HUES64 (cell line): Measurements from ENCODE around the gene RAMACL.

Experiments
- H3K27ac ChIP-seq: 2 replicates; pipeline ENCODE4 v1.7.0; 2013; ENCODE audit warnings: low read depth, low read length, inconsistent platforms
- H3K27me3 ChIP-seq: 2 replicates; pipeline ENCODE4 v1.6.1; 2013; ENCODE audit warnings: mild to moderate bottlenecking, low read length; ENCODE audit not compliant: insufficient read depth
- H3K36me3 ChIP-seq: 2 replicates; pipeline ENCODE4 v1.6.1; 2013; ENCODE audit warnings: mild to moderate bottlenecking, low read length; ENCODE audit not compliant: insufficient read depth
- H3K4me1 ChIP-seq: 2 replicates; pipeline ENCODE4 v1.6.1; 2013; ENCODE audit warnings: mild to moderate bottlenecking, low read length, moderate library complexity; ENCODE audit not compliant: insufficient read depth
- H3K4me3 ChIP-seq: 2 replicates; pipeline ENCODE4 v1.5.1; 2013; ENCODE audit warnings: mild to moderate bottlenecking, low read length, moderate library complexity
- H3K9ac ChIP-seq: 2 replicates; pipeline ENCODE4 v1.6.1; 2013; ENCODE audit warnings: mild to moderate bottlenecking, low read depth, low read length
- H3K9me3 ChIP-seq: 2 replicates; pipeline ENCODE4 v1.6.1; 2013; ENCODE audit warnings: low read depth, low read length; ENCODE audit not compliant: insufficient read depth
- WGBS: fragments of 150-250, 120-280 bp; methylation state at CpG from one replicate; pipeline ENCODE4 v1.1.7; 2013; ENCODE audit warnings: missing lambda C conversion rate; 5-methylcytosine and 5-hydroxymethylcytosine counted together

Gene RAMACL

DNA sequence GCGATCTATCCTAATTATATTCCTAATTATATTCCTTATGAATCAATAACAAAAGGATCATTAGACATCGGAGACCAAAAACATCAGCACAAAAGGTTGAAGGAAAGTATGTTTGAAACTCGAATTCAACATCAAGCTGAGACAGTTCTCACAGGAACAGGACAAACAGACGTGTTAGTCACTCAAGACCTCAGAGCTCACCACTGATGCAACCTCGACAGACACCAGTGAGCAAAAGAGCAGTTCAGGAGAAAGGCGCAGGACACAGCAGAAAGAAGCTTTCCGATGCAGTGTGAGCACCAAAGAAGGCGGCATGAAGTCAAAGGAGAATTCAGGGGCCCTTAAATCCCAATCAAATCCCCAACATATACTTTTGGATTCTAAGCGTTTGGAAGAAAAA is 6.3 kb upstream of the RAMACL start:
- 93% methylated on average over 8 of the region's 9 CpGs for WGBS
- Histone ChIP-seq H3K27ac (no peak overlapping the region), H3K9ac (no peak overlapping the region), H3K9me3 (no peaks in the 10 kb centered on the region), H3K4me1 (peaks cover 17% of the 10 kb centered on the region), H3K36me3 (no peaks in the 10 kb centered on the region), H3K4me3 (no peak overlapping the region), H3K27me3 (no peaks in the 10 kb centered on the region)

DNA sequence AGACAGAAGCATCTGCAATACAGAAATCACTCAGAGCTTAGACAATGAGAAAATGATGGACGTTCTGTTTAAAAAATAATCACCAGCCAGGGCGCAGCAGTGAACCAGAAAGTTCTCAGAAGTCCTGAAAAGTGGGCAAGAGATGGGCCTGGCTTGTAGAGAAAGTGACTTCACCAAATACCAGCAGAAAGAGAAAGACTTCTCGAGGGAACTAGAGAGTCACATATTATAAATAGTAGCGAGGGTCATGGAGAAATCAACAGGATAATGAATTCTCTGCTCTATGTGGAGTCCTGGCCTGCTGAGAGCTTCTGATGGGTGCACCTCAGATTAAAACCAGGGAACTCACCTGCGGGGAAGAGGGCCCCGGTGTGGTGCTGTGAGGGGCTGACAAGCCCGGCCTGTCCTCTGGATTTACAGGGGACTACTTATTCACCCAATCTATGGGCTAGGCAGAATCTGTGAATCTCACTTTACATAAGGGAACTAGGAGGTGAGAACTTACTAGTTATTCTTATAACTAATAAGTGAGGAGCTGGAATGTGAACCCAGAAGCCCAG is 5.6 kb upstream of the RAMACL start:
- H3K9ac ChIP-seq: no peak overlapping the region
- 95% methylated on average over 7 of the region's 7 CpGs for WGBS
- H3K4me3 ChIP-seq: no peak overlapping the region
- no peaks in the 10 kb centered on the region for H3K36me3 ChIP-seq
- peaks cover 18% of the 10 kb centered on the region; the same call in 1 of the 2 replicates for H3K4me1 ChIP-seq
- no peaks in the 10 kb centered on the region for H3K27me3 ChIP-seq
- no peaks in the 10 kb centered on the region for H3K9me3 ChIP-seq
- H3K27ac ChIP-seq: no peak overlapping the region

GRCh38 chr6:166591026-166591425 is 4.5 kb upstream of the RAMACL start:
- Histone ChIP-seq H3K27me3 (no peaks in the 10 kb centered on the region), H3K27ac (no peak overlapping the region), H3K36me3 (no peaks in the 10 kb centered on the region), H3K9ac (no peak overlapping the region), H3K9me3 (no peaks in the 10 kb centered on the region), H3K4me3 (no peak overlapping the region), H3K4me1 (peaks cover 20% of the 10 kb centered on the region; the same call in 1 of the 2 replicates)
- 95% methylated on average over 11 of the region's 11 CpGs for whole genome bisulfite sequencing

DNA sequence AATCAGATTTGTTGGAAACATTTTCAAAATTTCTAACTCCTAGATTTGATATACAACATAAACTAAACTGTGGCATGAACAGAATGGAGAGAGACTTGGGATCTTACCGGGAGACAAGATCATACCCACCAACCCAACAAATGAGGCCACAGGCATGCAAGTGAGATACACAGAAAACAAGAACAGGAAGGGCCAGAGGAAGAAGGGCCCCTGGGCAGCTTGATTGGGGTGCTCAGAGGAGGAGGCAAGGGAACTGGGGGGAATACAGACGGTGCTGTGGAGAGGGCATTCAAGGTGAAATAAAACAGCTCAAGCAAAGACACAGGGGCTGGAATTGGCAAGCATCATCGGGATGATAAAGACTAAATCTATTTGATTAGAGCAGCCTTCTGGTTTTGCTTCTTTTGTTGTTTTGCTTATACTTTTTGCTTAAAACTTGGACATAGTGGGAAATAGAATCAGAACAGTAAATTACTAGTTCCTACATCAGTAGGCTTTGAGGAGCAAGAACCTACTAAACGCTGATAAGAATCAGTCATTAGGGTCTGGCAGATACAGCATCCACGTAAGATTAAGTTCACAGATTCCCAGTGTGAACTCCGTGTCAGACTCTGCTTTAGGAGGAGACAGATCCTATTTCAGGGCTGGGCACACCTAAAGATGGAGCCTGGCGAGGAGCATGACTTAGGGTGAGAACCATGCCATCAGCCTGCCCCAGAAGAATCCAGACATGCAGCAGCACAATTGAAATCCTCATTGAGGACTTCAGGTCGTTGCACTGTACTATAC is 3.5 kb upstream of the RAMACL start:
- no peaks in the 10 kb centered on the region for H3K9me3 ChIP-seq
- H3K9ac ChIP-seq: no peak overlapping the region
- no peaks in the 10 kb centered on the region for H3K27me3 ChIP-seq
- no peak overlapping the region for H3K4me3 ChIP-seq
- H3K27ac ChIP-seq: no peak overlapping the region
- H3K36me3 ChIP-seq: no peaks in the 10 kb centered on the region
- H3K4me1 ChIP-seq: peaks cover 20% of the 10 kb centered on the region; the same call in 1 of the 2 replicates
- 87% methylated on average over 8 of the region's 8 CpGs for WGBS

DNA sequence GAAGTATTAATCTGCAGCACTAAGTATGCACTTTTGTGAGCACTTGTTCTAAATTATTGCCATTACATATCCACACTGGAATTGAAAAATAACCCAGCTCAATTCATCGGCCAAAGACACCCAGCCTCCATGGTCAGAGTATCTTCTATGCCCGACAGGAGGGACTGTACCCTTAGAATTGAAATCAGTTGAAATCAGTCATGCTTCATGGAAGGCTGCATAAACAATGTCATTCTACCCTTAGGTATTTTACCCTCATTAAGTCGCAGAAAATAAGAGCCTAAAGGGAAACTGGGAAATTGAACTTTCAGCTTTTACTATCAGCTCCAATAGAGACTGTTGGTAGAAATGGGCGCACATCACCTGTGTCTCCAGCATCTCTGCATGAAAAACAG is 2.9 kb upstream of the RAMACL start:
- no peaks in the 10 kb centered on the region for H3K9me3 ChIP-seq
- H3K9ac ChIP-seq: no peak overlapping the region

DNA sequence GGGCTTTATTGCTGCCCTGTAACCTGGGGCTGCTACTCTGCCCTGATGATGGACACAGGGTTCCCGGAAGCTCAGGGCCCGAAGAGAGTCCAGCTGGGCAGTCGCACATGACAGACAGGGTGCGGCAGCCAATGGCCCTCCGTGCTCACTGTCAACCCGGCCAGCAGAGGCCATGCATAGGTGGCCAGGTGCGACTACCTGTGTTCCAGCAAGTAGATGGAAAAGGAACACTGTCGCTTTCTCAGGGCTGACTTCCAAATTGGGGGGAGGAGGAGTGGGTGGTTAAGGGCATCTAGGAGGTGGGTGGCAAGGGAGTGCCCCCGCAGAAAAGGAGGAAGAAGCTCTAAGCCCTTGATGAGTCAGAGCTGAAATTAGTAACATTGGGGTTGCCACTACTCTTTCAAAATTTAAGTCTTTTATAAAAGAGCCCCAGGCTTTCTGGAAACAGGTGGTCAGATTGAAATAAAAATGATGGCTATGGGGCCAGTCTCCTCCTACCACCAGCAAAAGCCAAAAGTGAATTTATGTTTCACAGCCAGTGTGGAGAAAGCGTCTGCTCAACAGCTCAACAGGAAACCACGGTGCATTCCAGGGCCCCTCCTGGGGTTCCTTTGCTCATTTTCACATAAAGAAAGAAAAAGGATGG is 2.3 kb upstream of the RAMACL start:
- Histone ChIP-seq H3K27me3 (no peaks in the 10 kb centered on the region), H3K9ac (no peak overlapping the region), H3K27ac (no peak overlapping the region), H3K4me1 (peaks cover 24% of the 10 kb centered on the region; the same call in 1 of the 2 replicates), H3K9me3 (no peaks in the 10 kb centered on the region), H3K4me3 (no peak overlapping the region), H3K36me3 (no peaks in the 10 kb centered on the region)
- WGBS: 85% methylated on average over 11 of the region's 11 CpGs

More for the DNA sequence above, 2.9 kb upstream of the RAMACL start:
- Histone ChIP-seq H3K27me3 (no peaks in the 10 kb centered on the region), H3K4me3 (no peak overlapping the region), H3K27ac (no peak overlapping the region), H3K4me1 (peaks cover 20% of the 10 kb centered on the region; the same call in 1 of the 2 replicates), H3K36me3 (no peaks in the 10 kb centered on the region)
- 93% methylated on average over 4 of the region's 4 CpGs for WGBS

- WGBS: 80% methylated on average over 10 of the region's 10 CpGs
- no peaks in the 10 kb centered on the region for H3K27me3 ChIP-seq
- H3K36me3 ChIP-seq: no peaks in the 10 kb centered on the region
- H3K9ac ChIP-seq: no peak overlapping the region
- H3K27ac ChIP-seq: no peak overlapping the region
- H3K9me3 ChIP-seq: no peaks in the 10 kb centered on the region
- H3K4me3 ChIP-seq: no peak overlapping the region
- H3K4me1 ChIP-seq: peaks cover 25% of the 10 kb centered on the region; the same call in 1 of the 2 replicates
Observed at GRCh38 chr6:166587631-166588413, 1.3 kb upstream of the RAMACL start.

DNA sequence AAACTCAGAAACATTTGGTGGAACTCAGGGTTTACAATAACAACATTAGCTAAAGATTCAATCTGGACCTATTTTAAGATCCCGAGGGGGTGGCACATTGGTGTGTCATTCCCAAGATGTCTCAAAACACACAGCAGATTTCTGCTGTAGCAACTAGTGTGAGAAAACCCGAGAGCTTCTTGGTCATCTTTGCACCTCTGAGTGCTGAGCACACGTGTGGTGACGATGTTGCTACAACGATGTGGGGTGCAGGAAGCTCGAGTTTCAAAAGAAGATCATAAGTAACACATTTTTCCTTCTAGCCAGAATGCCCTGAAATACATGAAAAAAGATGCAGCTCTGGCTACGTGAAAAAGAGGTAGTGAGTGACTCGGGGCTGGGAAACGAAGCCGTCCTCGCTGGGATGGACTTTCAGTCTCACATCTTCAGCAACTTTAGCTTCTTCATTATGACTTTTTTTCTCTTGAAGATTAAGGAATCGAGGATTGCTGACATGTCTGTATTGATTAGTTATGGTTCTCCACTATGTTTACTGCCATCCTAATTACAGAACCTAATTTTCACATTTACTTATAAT is 1.5 kb downstream of the RAMACL start:
- H3K36me3 ChIP-seq: no peaks in the 10 kb centered on the region
- no peak overlapping the region for H3K4me3 ChIP-seq
- H3K9ac ChIP-seq: no peak overlapping the region
- H3K9me3 ChIP-seq: no peaks in the 10 kb centered on the region
- whole genome bisulfite sequencing: 95% methylated on average over 11 of the region's 12 CpGs
- peaks cover 25% of the 10 kb centered on the region; the same call in 1 of the 2 replicates for H3K4me1 ChIP-seq
- H3K27me3 ChIP-seq: no peaks in the 10 kb centered on the region
- no peak overlapping the region for H3K27ac ChIP-seq

- peaks cover 22% of the 10 kb centered on the region; the same call in 1 of the 2 replicates for H3K4me1 ChIP-seq
- H3K9me3 ChIP-seq: no peaks in the 10 kb centered on the region
- H3K9ac ChIP-seq: no peak overlapping the region
- no peaks in the 10 kb centered on the region for H3K36me3 ChIP-seq
- H3K4me3 ChIP-seq: no peak overlapping the region
- no peak overlapping the region for H3K27ac ChIP-seq
- WGBS: 91% methylated on average over 3 of the region's 3 CpGs
- H3K27me3 ChIP-seq: no peaks in the 10 kb centered on the region
Observed at GRCh38 chr6:166584155-166584554, 2.3 kb downstream of the RAMACL start.

GRCh38 chr6:166583230-166583965 is 3.1 kb downstream of the RAMACL start:
- Histone ChIP-seq H3K9me3 (no peaks in the 10 kb centered on the region), H3K27me3 (no peaks in the 10 kb centered on the region), H3K4me1 (peaks cover 14% of the 10 kb centered on the region; the same call in 1 of the 2 replicates), H3K27ac (no peak overlapping the region), H3K4me3 (no peak overlapping the region), H3K9ac (no peak overlapping the region), H3K36me3 (no peaks in the 10 kb centered on the region)
- 94% methylated on average over 15 of the region's 15 CpGs for WGBS
